ENCODE results near the gene PTPN9.

DNA sequence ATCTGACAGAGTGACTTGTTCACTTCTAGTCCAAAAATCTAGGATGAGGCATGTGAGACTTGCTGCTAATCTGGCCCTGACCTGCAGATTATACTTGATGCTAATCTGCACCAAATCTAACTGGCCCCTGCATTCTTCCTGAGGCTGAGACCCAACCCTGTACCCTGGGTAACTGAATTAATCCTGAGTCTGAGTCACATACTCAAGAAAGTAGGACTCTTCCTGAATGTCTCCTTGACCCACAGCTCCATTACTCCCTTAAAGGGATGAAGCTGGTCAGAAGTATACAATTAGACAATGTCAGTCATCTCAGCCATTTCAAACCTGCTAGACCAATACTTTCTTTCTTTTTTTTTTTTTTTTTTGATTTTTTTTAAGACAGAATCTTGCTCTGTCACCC, 25.5 kb downstream of the PTPN9 start:
- TF ChIP-seq, protein P1, sequence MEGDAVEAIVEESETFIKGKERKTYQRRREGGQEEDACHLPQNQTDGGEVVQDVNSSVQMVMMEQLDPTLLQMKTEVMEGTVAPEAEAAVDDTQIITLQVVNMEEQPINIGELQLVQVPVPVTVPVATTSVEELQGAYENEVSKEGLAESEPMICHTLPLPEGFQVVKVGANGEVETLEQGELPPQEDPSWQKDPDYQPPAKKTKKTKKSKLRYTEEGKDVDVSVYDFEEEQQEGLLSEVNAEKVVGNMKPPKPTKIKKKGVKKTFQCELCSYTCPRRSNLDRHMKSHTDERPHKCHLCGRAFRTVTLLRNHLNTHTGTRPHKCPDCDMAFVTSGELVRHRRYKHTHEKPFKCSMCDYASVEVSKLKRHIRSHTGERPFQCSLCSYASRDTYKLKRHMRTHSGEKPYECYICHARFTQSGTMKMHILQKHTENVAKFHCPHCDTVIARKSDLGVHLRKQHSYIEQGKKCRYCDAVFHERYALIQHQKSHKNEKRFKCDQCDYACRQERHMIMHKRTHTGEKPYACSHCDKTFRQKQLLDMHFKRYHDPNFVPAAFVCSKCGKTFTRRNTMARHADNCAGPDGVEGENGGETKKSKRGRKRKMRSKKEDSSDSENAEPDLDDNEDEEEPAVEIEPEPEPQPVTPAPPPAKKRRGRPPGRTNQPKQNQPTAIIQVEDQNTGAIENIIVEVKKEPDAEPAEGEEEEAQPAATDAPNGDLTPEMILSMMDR (IDR thresholded peaks at IDR 0.05; ENCODE audit: low read depth, low read length): no peak
- TF ChIP-seq EZH2phosphoT487 (IDR thresholded peaks at IDR 0.05; ENCODE audit: low read depth): no peak

All from OCI-LY3 (cell line).